Heart left ventricle (tissue), 13 donors: ENCODE data around the gene LEMD3.

Source experiments
- POLR2A ChIP-seq, 2 donors: fragments of 450-650 bp; IDR thresholded peaks; one replicate each; pipeline ENCODE4 v1.6.1; 2017; ENCODE audit warnings: antibody characterized with exemption in 2 of 2, mild to moderate bottlenecking in 2 of 2, moderate library complexity in 2 of 2
- TF ChIP-seq, protein P1 (sequence below), 12 donors: fragments of 200-600 bp; sonication (generic) in 4 of 12; IDR thresholded peaks; one replicate each; pipeline versions ENCODE4 v1.5.0 to v1.8.0; 2018 to 2022; ENCODE audit warnings: antibody characterized with exemption in 12 of 12, mild to moderate bottlenecking in 5 of 12
- donor health status: ischemic (EF 13 %, LVEDD 7.1; RV severe dilation, severe dysfunction).
- donor health status: DM: no; HTN: yes; CAD: no.
- donor health status: DM: no; HTN: no; CAD: no.
- donor health status: ischemic (EF 25% LVEDD 6.9; RV normal size, moderate dysfunction).
- donor health status: ischemic (EF 25% LVEDD 5.7; RV mildly dilated, moderate dysfunction).
- donor health status: ischemic (EF 35%, LVEDD 5.7; RV mildly dilated, moderate dysfunction).
- donor health status: nonischemic (EF 11% LVEDD 7.7; RV severe dilation, severe dysfunction).
- donor health status: DM: yes; HTN: yes; CAD: no.
- donor health status: PGD.
- donor health status: ischemic (EF 29% LVEDD 5.4; RV normal size, mild dysfunction).
- donor health status: nonischemic (EF 23%, LVEDD 6.1; RV moderate dilation, normal function).

DNA sequence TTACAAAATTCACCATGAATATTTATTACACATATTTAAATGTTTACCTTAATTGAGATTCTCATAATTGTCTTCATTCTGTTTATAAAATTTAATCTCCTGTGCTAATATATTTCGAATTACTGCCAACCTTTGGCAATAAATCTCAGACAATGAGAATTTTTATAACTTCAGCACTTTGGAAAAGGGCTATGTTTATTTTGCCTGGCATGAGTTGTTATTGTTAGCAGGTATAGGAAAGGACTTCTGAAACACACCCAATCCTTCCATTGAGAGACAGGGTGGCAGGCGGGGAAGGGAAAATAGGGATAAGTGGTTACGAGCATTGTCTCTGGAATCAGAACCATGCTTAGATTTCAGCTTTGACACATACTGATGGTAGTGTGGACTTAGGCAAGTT, 97.0 kb downstream of the LEMD3 start:
- TF ChIP-seq, protein P1, sequence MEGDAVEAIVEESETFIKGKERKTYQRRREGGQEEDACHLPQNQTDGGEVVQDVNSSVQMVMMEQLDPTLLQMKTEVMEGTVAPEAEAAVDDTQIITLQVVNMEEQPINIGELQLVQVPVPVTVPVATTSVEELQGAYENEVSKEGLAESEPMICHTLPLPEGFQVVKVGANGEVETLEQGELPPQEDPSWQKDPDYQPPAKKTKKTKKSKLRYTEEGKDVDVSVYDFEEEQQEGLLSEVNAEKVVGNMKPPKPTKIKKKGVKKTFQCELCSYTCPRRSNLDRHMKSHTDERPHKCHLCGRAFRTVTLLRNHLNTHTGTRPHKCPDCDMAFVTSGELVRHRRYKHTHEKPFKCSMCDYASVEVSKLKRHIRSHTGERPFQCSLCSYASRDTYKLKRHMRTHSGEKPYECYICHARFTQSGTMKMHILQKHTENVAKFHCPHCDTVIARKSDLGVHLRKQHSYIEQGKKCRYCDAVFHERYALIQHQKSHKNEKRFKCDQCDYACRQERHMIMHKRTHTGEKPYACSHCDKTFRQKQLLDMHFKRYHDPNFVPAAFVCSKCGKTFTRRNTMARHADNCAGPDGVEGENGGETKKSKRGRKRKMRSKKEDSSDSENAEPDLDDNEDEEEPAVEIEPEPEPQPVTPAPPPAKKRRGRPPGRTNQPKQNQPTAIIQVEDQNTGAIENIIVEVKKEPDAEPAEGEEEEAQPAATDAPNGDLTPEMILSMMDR (IDR thresholded peaks at IDR 0.05), result no peak
- no peak for TF ChIP-seq POLR2A (IDR thresholded peaks at IDR 0.05)
